Activated T-helper 17 cell treated with anti-CD3 and anti-CD28 coated beads, Interleukin-2, amount 50 U/mL, for 72 hours (primary cell): ENCODE results near the gene CCDC27. TPM values are rescaled to one million over a fixed set of nuclear protein-coding genes. Genes with fewer than 3 reads are reported as not detected.

ENCODE experiments used
- ATAC-seq: fragments of 150-1000 bp; cut with Tn5 transposase; replicated peaks from 2 replicates; pipeline ENCODE4 v1.10.0; 2021; ENCODE audit warnings: mild to moderate bottlenecking, moderate library complexity
- H3K27ac Mint-ChIP-seq: one replicate; pipeline ENCODE4 v1.8.0; 2022; ENCODE audit warnings: mixed read lengths
- H3K27me3 Mint-ChIP-seq: one replicate; pipeline ENCODE4 v1.8.0; 2022; ENCODE audit warnings: mixed read lengths
- H3K36me3 Mint-ChIP-seq: one replicate; pipeline ENCODE4 v1.8.0; 2022; ENCODE audit warnings: low read depth, mild to moderate bottlenecking, mixed read lengths
- H3K4me1 Mint-ChIP-seq: one replicate; pipeline ENCODE4 v1.8.0; 2022; ENCODE audit warnings: mixed read lengths
- H3K4me3 Mint-ChIP-seq: one replicate; pipeline ENCODE4 v1.8.0; 2022; ENCODE audit warnings: mild to moderate bottlenecking, mixed read lengths
- H3K9me3 Mint-ChIP-seq: one replicate; pipeline ENCODE4 v1.8.0; 2022; ENCODE audit warnings: mixed read lengths
- total RNA-seq, 2 donors: library from RNA; stranded (reverse); gene quantifications; one replicate each; pipeline ENCODE4 v1.2.3, GENCODE V29; 2022

Gene CCDC27
- total RNA-seq, 2 donors from 2014 or later: not detected

- Mint-ChIP-seq H3K4me3 (no peak overlapping the region), H3K9me3 (no peaks in the 10 kb centered on the region), H3K36me3 (peaks cover 55% of the 10 kb centered on the region), H3K4me1 (no peaks in the 10 kb centered on the region), H3K27ac (no peak overlapping the region), H3K27me3 (no peaks in the 10 kb centered on the region)
- ATAC-seq: no peak
These were observed 27.1 kb downstream of the CCDC27 start for GRCh38 chr1:3779265-3779911.

- no peaks in the 10 kb centered on the region for H3K4me1 Mint-ChIP-seq
- no peak overlapping the region for H3K27ac Mint-ChIP-seq
These were observed 27.7 kb downstream of the CCDC27 start for GRCh38 chr1:3779912-3780416.

GRCh38 chr1:3780901-3781300, 28.7 kb downstream of the CCDC27 start:
- Mint-ChIP-seq H3K27ac (no peak overlapping the region), H3K4me3 (no peak overlapping the region), H3K4me1 (no peaks in the 10 kb centered on the region), H3K27me3 (no peaks in the 10 kb centered on the region), H3K9me3 (no peaks in the 10 kb centered on the region), H3K36me3 (peaks cover 70% of the 10 kb centered on the region)
- no peak for ATAC-seq

More at GRCh38 chr1:3779912-3780416, 27.7 kb downstream of the CCDC27 start:
- Mint-ChIP-seq H3K36me3 (peaks cover 61% of the 10 kb centered on the region), H3K9me3 (no peaks in the 10 kb centered on the region), H3K27me3 (no peaks in the 10 kb centered on the region), H3K4me3 (no peak overlapping the region)
- no peak for ATAC-seq

- Mint-ChIP-seq H3K36me3 (peaks cover 91% of the 10 kb centered on the region), H3K9me3 (no peaks in the 10 kb centered on the region), H3K27ac (no peak overlapping the region), H3K4me3 (no peak overlapping the region), H3K27me3 (no peaks in the 10 kb centered on the region), H3K4me1 (peaks cover 16% of the 10 kb centered on the region)
- no peak for ATAC-seq
These were observed 31.6 kb downstream of the CCDC27 start for GRCh38 chr1:3783651-3784474.

- Mint-ChIP-seq H3K4me1 (peaks cover 16% of the 10 kb centered on the region), H3K27ac (no peak overlapping the region), H3K9me3 (no peaks in the 10 kb centered on the region), H3K4me3 (no peak overlapping the region), H3K36me3 (peaks cover 79% of the 10 kb centered on the region), H3K27me3 (no peaks in the 10 kb centered on the region)
- no peak for ATAC-seq
These were observed 32.8 kb downstream of the CCDC27 start for GRCh38 chr1:3785045-3785444.

- Mint-ChIP-seq H3K4me3 (no peak overlapping the region), H3K9me3 (no peaks in the 10 kb centered on the region)
These were observed 33.4 kb downstream of the CCDC27 start for GRCh38 chr1:3785456-3786157.

GRCh38 chr1:3786468-3787348, 34.5 kb downstream of the CCDC27 start:
- Mint-ChIP-seq H3K36me3 (peaks cover 67% of the 10 kb centered on the region), H3K9me3 (no peaks in the 10 kb centered on the region), H3K27ac (peak overlapping the region; percentile 88), H3K4me1 (peaks cover 16% of the 10 kb centered on the region), H3K27me3 (no peaks in the 10 kb centered on the region), H3K4me3 (peak overlapping the region; percentile 67)
- no peak for ATAC-seq

More at GRCh38 chr1:3785456-3786157, 33.4 kb downstream of the CCDC27 start:
- Mint-ChIP-seq H3K27me3 (no peaks in the 10 kb centered on the region), H3K4me1 (peaks cover 16% of the 10 kb centered on the region), H3K27ac (no peak overlapping the region), H3K36me3 (peaks cover 73% of the 10 kb centered on the region)
- no peak for ATAC-seq

- no peaks in the 10 kb centered on the region for H3K27me3 Mint-ChIP-seq
- peak overlapping the region; percentile 67 for H3K4me3 Mint-ChIP-seq
- H3K4me1 Mint-ChIP-seq: peaks cover 16% of the 10 kb centered on the region
- H3K27ac Mint-ChIP-seq: peak overlapping the region; percentile 88
- ATAC-seq: peak; percentile 98
- no peaks in the 10 kb centered on the region for H3K9me3 Mint-ChIP-seq
- peaks cover 62% of the 10 kb centered on the region for H3K36me3 Mint-ChIP-seq
These were observed 35.1 kb downstream of the CCDC27 start for GRCh38 chr1:3787349-3787715.

GRCh38 chr1:3787745-3788605, 35.7 kb downstream of the CCDC27 start:
- Mint-ChIP-seq H3K36me3 (peaks cover 62% of the 10 kb centered on the region), H3K27ac (peak overlapping the region; percentile 88), H3K27me3 (no peaks in the 10 kb centered on the region), H3K4me3 (peak overlapping the region; percentile 67), H3K4me1 (peaks cover 16% of the 10 kb centered on the region), H3K9me3 (no peaks in the 10 kb centered on the region)
- ATAC-seq: peak; percentile 45

GRCh38 chr1:3788756-3789420, 36.6 kb downstream of the CCDC27 start:
- no peak for ATAC-seq
- Mint-ChIP-seq H3K9me3 (no peaks in the 10 kb centered on the region), H3K27me3 (no peaks in the 10 kb centered on the region), H3K36me3 (peaks cover 54% of the 10 kb centered on the region), H3K27ac (peak overlapping the region; percentile 88), H3K4me3 (no peak overlapping the region), H3K4me1 (peaks cover 21% of the 10 kb centered on the region)

GRCh38 chr1:3789421-3790300, 37.4 kb downstream of the CCDC27 start:
- Mint-ChIP-seq H3K4me1 (peaks cover 21% of the 10 kb centered on the region), H3K4me3 (no peak overlapping the region), H3K36me3 (peaks cover 46% of the 10 kb centered on the region), H3K9me3 (no peaks in the 10 kb centered on the region), H3K27me3 (no peaks in the 10 kb centered on the region), H3K27ac (no peak overlapping the region)
- ATAC-seq: no peak

GRCh38 chr1:3790500-3790923, 38.3 kb downstream of the CCDC27 start:
- Mint-ChIP-seq H3K4me1 (peaks cover 21% of the 10 kb centered on the region), H3K27ac (no peak overlapping the region), H3K36me3 (peaks cover 38% of the 10 kb centered on the region), H3K9me3 (no peaks in the 10 kb centered on the region), H3K4me3 (no peak overlapping the region), H3K27me3 (no peaks in the 10 kb centered on the region)
- no peak for ATAC-seq
